B cell (primary cell): ENCODE results near the gene FXR2. TPM values are rescaled to one million over a fixed set of nuclear protein-coding genes. Genes with fewer than 3 reads are reported as not detected.

Source experiments
- ATAC-seq: fragments of 200-7000 bp; cut with Tn5 transposase; one replicate; pipeline ENCODE4 v1.10.0; 2021; ENCODE audit warnings: low read depth, mild to moderate bottlenecking, moderate number of reproducible peaks, moderate library complexity
- CTCF ChIA-PET: fragments of 350-600 bp; sonication (Branson Sonifier 250); formaldehyde crosslinking; loops from one replicate; lab custom pipeline; 2021; ENCODE audit warnings: antibody characterized with exemption, inconsistent platforms; lab: Charles Lee
- POLR2A ChIA-PET: fragments of 350-600 bp; sonication (Branson Sonifier 250); formaldehyde crosslinking; loops from one replicate; lab custom pipeline; 2021; ENCODE audit warnings: antibody characterized with exemption; lab: Charles Lee
- DNase-seq: peaks from one replicate; pipeline ENCODE4 v3.0.0; 2013
- H2AFZ ChIP-seq: 2 replicates; pipeline ENCODE4 v1.6.1; 2012; ENCODE audit warnings: mild to moderate bottlenecking, low read depth, low read length; ENCODE audit not compliant: insufficient read depth, poor library complexity, severe bottlenecking
- H3K27ac ChIP-seq, 2 donors: 1 replicate in 1 of 2; 2 replicates in 1 of 2; pipeline ENCODE4 v1.5.1; 2012 to 2013; ENCODE audit warnings: low read length in 2 of 2, mild to moderate bottlenecking in 2 of 2, moderate library complexity in 1 of 2
- H3K27me3 ChIP-seq, 4 experiments: fragments of 200-600 bp in 1 of 4; sonication (generic) in 1 of 4; replicated peaks in 1 of 4; 1 replicate in 2 of 4; 2 replicates in 2 of 4; pipeline versions ENCODE4 v1.6.1 to v1.7.0; 2013 to 2016; ENCODE audit warnings: low read length in 3 of 4, mild to moderate bottlenecking in 2 of 4, mixed read lengths in 1 of 4, moderate library complexity in 1 of 4; ENCODE audit not compliant: insufficient read depth in 4 of 4, control insufficient read depth in 3 of 4; ENCODE audit errors: control extremely low read depth in 1 of 4
- H3K36me3 ChIP-seq, 2 experiments: replicated peaks in 1 of 2; 1 replicate in 1 of 2; 2 replicates in 1 of 2; pipeline versions ENCODE4 v1.6.1 to v1.7.1; 2013; ENCODE audit warnings: low read length in 1 of 2; ENCODE audit not compliant: insufficient read depth in 2 of 2, control insufficient read depth in 1 of 2; ENCODE audit errors: control extremely low read depth in 1 of 2, extremely low read depth in 1 of 2
- H3K4me1 ChIP-seq, 2 donors: fragments of 200-600 bp in 1 of 2; sonication (generic) in 1 of 2; 1 replicate in 1 of 2; 2 replicates in 1 of 2; pipeline versions ENCODE4 v1.5.1 to v1.6.1; 2013 to 2017; ENCODE audit warnings: low read length in 2 of 2; ENCODE audit not compliant: control insufficient read depth in 2 of 2, insufficient read depth in 2 of 2
- H3K4me2 ChIP-seq: replicated peaks from 2 replicates; pipeline ENCODE3; 2012; ENCODE audit warnings: mild to moderate bottlenecking, low read depth, low read length; ENCODE audit not compliant: poor library complexity, severe bottlenecking
- H3K4me3 ChIP-seq, 5 experiments: fragments of 200-600 bp in 1 of 5; sonication (generic) in 1 of 5; 1 replicate in 3 of 5; 2 replicates in 2 of 5; pipeline versions ENCODE4 v1.5.1 to v1.7.0; 2011 to 2016; ENCODE audit warnings: low read length in 4 of 5, mild to moderate bottlenecking in 4 of 5, low read depth in 2 of 5, control low read depth in 1 of 5, moderate library complexity in 1 of 5; ENCODE audit not compliant: insufficient read depth in 1 of 5; ENCODE audit errors: control extremely low read depth in 1 of 5, extremely low read depth in 1 of 5
- H3K79me2 ChIP-seq: fragments of 200-600 bp; sonication (generic); one replicate; pipeline ENCODE4 v1.6.0; 2016; ENCODE audit warnings: low read length; ENCODE audit not compliant: control insufficient read depth, insufficient read depth
- H3K9ac ChIP-seq: fragments of 200-600 bp; sonication (generic); 2 replicates; pipeline ENCODE4 v1.6.1; 2017; ENCODE audit warnings: mild to moderate bottlenecking, low read length, moderate library complexity
- H3K9me3 ChIP-seq, 3 donors: one replicate each; pipeline versions ENCODE4 v1.6.1 to v1.7.1; 2013; ENCODE audit warnings: low read length in 2 of 3; ENCODE audit not compliant: control insufficient read depth in 2 of 3, insufficient read depth in 1 of 3; ENCODE audit errors: control extremely low read depth in 1 of 3
- H4K20me1 ChIP-seq: 2 replicates; pipeline ENCODE4 v1.6.0; 2012; ENCODE audit warnings: mild to moderate bottlenecking, low read length; ENCODE audit not compliant: insufficient read depth, control insufficient read depth, poor library complexity, severe bottlenecking
- H3K27ac Mint-ChIP-seq: one replicate; pipeline ENCODE4 v1.8.0; 2021; ENCODE audit warnings: mixed read lengths
- H3K27me3 Mint-ChIP-seq: one replicate; pipeline ENCODE4 v1.8.0; 2021; ENCODE audit warnings: mixed read lengths
- H3K4me1 Mint-ChIP-seq: one replicate; pipeline ENCODE4 v1.8.0; 2021; ENCODE audit warnings: mixed read lengths
- H3K4me3 Mint-ChIP-seq: one replicate; pipeline ENCODE4 v1.8.0; 2021; ENCODE audit warnings: mixed read lengths
- H3K9me3 Mint-ChIP-seq: one replicate; pipeline ENCODE4 v1.8.0; 2022; ENCODE audit warnings: mixed read lengths; ENCODE audit not compliant: insufficient read depth
- EZH2 ChIP-seq: IDR thresholded peaks from 2 replicates; pipeline ENCODE4 v1.6.1; 2012; ENCODE audit warnings: borderline replicate concordance, low read depth, mild to moderate bottlenecking, moderate library complexity, low read length; ENCODE audit not compliant: insufficient read depth, poor library complexity, severe bottlenecking
- WGBS: methylation state at CpG from one replicate; pipeline ENCODE4 v1.1.5; 2013; ENCODE audit warnings: missing lambda C conversion rate; ENCODE audit not compliant: insufficient coverage; 5-methylcytosine and 5-hydroxymethylcytosine counted together
- intact Hi-C: fragments of 100-400 bp; cut with micrococcal nuclease; formaldehyde crosslinking; loops from one replicate; pipeline ENCODE4 v1.10.0; 2022
- polyA plus RNA-seq: library from polyadenylated mRNA; depleted of rRNA; stranded (reverse); fragments of >200 nt; gene quantifications from 2 replicates; pipeline ENCODE4 v1.2.3, GENCODE V29; 2012
- total RNA-seq, 2 donors: library from RNA; stranded (reverse); fragments of 120-200 nt in 1 of 2; gene quantifications; 1 replicate in 1 of 2; 2 replicates in 1 of 2; pipeline versions ENCODE4 v1.2.3 to v1.2.4, GENCODE V29; 2013 to 2022
- TF ChIP-seq, protein P1 (sequence below): fragments of 200-600 bp; IDR thresholded peaks from one replicate; pipeline ENCODE4 v1.8.0; 2022; ENCODE audit warnings: antibody characterized with exemption, mild to moderate bottlenecking

Gene FXR2
- total and polyA plus RNA-seq, 2 donors (not counting 1 experiment from before 2014, with no cell fraction given), result 37.2 to 45.8 TPM

DNA sequence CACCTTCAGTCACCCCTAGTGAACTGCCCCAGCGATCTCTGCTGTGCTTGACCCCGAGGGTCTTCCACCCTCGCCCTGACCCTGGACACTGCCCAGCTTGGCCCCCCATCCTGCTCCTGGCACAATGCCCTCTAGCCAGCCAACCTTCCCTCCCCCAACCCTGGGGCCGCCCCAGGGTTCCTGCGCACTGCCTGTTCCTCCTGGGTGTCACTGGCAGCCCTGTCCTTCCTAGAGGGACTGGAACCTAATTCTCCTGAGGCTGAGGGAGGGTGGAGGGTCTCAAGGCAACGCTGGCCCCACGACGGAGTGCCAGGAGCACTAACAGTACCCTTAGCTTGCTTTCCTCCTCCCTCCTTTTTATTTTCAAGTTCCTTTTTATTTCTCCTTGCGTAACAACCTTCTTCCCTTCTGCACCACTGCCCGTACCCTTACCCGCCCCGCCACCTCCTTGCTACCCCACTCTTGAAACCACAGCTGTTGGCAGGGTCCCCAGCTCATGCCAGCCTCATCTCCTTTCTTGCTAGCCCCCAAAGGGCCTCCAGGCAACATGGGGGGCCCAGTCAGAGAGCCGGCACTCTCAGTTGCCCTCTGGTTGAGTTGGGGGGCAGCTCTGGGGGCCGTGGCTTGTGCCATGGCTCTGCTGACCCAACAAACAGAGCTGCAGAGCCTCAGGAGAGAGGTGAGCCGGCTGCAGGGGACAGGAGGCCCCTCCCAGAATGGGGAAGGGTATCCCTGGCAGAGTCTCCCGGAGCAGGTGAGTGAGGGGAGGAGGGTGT lies 56.0 kb downstream of the FXR2 start, which contains the start of gene TNFSF13:
Gene TNFSF13 (plus strand): TSS at position 207 of the 776 bp plus-strand sequence. CDS start 290 bp downstream, at position 497.
- WGBS, result 7% methylated on average over 11 of the region's 16 CpGs
- CTCF ChIA-PET, result interaction anchor here (0.7 to 25.0 kb wide), 7 partner anchors 11 to 513 kb away, joined by 3 to 666 read pairs (median 9); partner anchors contain the start of genes MPDU1, TMEM102 and TNFSF12
- intact Hi-C loops, result no loop called here
- Histone ChIP-seq H3K27ac (peak within 1 kb of the TSS; percentile 97), H3K79me2 (peaks cover 32% of the 10 kb centered on the region), H3K36me3 (peaks cover 0 to 9% of the 10 kb centered on the region in 2 experiments), H3K9ac (peak within 1 kb of the TSS; percentile 78), H4K20me1 (peaks cover 14% of the 10 kb centered on the region), H3K27me3 (no peaks in the 10 kb centered on the region), H3K4me2 (peak within 1 kb of the TSS; percentile 96), H2AFZ (peak within 1 kb of the TSS; percentile 92), H3K9me3 (no peaks in the 10 kb centered on the region), H3K4me1 (peaks cover 44 to 64% of the 10 kb centered on the region in 2 donors), H3K4me3 (peak within 1 kb of the TSS; percentile 53 to 74 (median 60))
- Mint-ChIP-seq H3K4me3 (peak within 1 kb of the TSS; percentile 97), H3K27me3 (no peaks in the 10 kb centered on the region), H3K27ac (peak within 1 kb of the TSS; percentile 98), H3K4me1 (peaks cover 62% of the 10 kb centered on the region), H3K9me3 (no peaks in the 10 kb centered on the region)
- TF ChIP-seq, protein P1, sequence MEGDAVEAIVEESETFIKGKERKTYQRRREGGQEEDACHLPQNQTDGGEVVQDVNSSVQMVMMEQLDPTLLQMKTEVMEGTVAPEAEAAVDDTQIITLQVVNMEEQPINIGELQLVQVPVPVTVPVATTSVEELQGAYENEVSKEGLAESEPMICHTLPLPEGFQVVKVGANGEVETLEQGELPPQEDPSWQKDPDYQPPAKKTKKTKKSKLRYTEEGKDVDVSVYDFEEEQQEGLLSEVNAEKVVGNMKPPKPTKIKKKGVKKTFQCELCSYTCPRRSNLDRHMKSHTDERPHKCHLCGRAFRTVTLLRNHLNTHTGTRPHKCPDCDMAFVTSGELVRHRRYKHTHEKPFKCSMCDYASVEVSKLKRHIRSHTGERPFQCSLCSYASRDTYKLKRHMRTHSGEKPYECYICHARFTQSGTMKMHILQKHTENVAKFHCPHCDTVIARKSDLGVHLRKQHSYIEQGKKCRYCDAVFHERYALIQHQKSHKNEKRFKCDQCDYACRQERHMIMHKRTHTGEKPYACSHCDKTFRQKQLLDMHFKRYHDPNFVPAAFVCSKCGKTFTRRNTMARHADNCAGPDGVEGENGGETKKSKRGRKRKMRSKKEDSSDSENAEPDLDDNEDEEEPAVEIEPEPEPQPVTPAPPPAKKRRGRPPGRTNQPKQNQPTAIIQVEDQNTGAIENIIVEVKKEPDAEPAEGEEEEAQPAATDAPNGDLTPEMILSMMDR, result no peak
- TF ChIP-seq EZH2, result no peak
- POLR2A ChIA-PET, result interaction anchor here (0.6 to 4.3 kb wide), 6 partner anchors 9 to 223 kb away, joined by 3 to 32 read pairs (median 6); partner anchors contain the start of gene ACAP1
- ATAC-seq, result no peak
- DNase-seq, result peak; percentile 60
